Heart right ventricle (tissue), 16 donors: ENCODE results near the gene PDHX. TPM values are rescaled to one million over a fixed set of nuclear protein-coding genes. Genes with fewer than 3 reads are reported as not detected.

Experiments used
- ATAC-seq, 8 donors: fragments of 200-7000 bp; cut with Tn5 transposase; one replicate each; pipeline ENCODE4 v1.9.1; 2020; ENCODE audit warnings: mild to moderate bottlenecking in 8 of 8, moderate library complexity in 8 of 8, moderate number of reproducible peaks in 1 of 8
- DNase-seq, 2 donors: peaks; one replicate each; pipeline ENCODE4 v3.0.0-alpha.2; 2020
- H3K27ac ChIP-seq, 10 donors: fragments of 200-600 bp; sonication (generic) in 2 of 10; one replicate each; pipeline versions ENCODE4 v1.5.0 to v1.8.0; 2020 to 2022; ENCODE audit warnings: mild to moderate bottlenecking in 3 of 10
- H3K27me3 ChIP-seq, 7 donors: fragments of 200-600 bp; one replicate each; pipeline ENCODE4 v1.8.0; 2021 to 2022; ENCODE audit warnings: mild to moderate bottlenecking in 2 of 7
- H3K36me3 ChIP-seq, 9 donors: fragments of 200-600 bp; sonication (generic) in 1 of 9; one replicate each; pipeline versions ENCODE4 v1.5.0 to v1.8.0; 2020 to 2022; ENCODE audit warnings: mild to moderate bottlenecking in 2 of 9
- H3K4me1 ChIP-seq, 9 donors: fragments of 200-600 bp; sonication (generic) in 1 of 9; one replicate each; pipeline versions ENCODE4 v1.5.0 to v1.8.0; 2020 to 2022; ENCODE audit warnings: mild to moderate bottlenecking in 4 of 9
- H3K4me3 ChIP-seq, 10 donors: fragments of 200-600 bp; sonication (generic) in 2 of 10; one replicate each; pipeline versions ENCODE4 v1.5.0 to v1.8.0; 2020 to 2022; ENCODE audit warnings: mild to moderate bottlenecking in 7 of 10, moderate library complexity in 2 of 10
- H3K9me3 ChIP-seq, 11 donors: fragments of 200-600 bp in 10 of 11; sonication (generic) in 2 of 11; one replicate each; pipeline versions ENCODE4 v1.5.0 to v1.8.0; 2013 to 2022; ENCODE audit warnings: mild to moderate bottlenecking in 2 of 11, control low read depth in 1 of 11, moderate library complexity in 1 of 11
- CTCF ChIP-seq, 9 donors: fragments of 200-600 bp; sonication (generic) in 2 of 9; IDR thresholded peaks; one replicate each; pipeline versions ENCODE4 v1.5.0 to v1.8.0; 2021 to 2022; ENCODE audit warnings: antibody characterized with exemption in 9 of 9, mild to moderate bottlenecking in 5 of 9, moderate library complexity in 1 of 9
- WGBS, 2 donors: extraction: QIAGEN DNeasy Blood & Tissue Kit; methylation state at CpG; one replicate each; pipeline ENCODE4 v1.1.7; 2013; ENCODE audit warnings: inconsistent platforms in 1 of 2; 5-methylcytosine and 5-hydroxymethylcytosine counted together
- intact Hi-C, 10 donors: fragments of 100-400 bp; cut with DNase I; formaldehyde crosslinking; loops; one replicate each; pipeline versions ENCODE4 v1.11.1 to v1.14.2; 2022
- polyA plus RNA-seq, 2 donors: library from polyadenylated mRNA; stranded (reverse); fragments of 200-250 nt; gene quantifications; one replicate each; pipeline ENCODE4 v1.2.3, GENCODE V29; 2013
- total RNA-seq, 10 donors: library from RNA; stranded (reverse); fragmentation: NEBNext Ultra II Directional in 3 of 10; extraction: Animal tissue kit (Norgen Biotek cat#: 25700) in 3 of 10; gene quantifications; one replicate each; pipeline versions ENCODE4 v1.2.1 to v1.2.4, GENCODE V29; 2021 to 2023
- donor health status: Arrhythmogenic right ventricular cardiomyopathy.
- donor health status: ischemic (EF 13 %, LVEDD 7.1; RV severe dilation, severe dysfunction).
- donor health status: healthy with polysubstance abuse.
- donor health status: DM: no; HTN: yes; CAD: no.
- donor health status: DM: no; HTN: no; CAD: no.
- donor health status: ischemic (EF 25% LVEDD 6.9; RV normal size, moderate dysfunction).
- donor health status: ischemic (EF 25% LVEDD 5.7; RV mildly dilated, moderate dysfunction).
- donor health status: healthy.
- donor health status: DM: yes; HTN: yes; CAD: no.
- donor health status: Ischemic cardiomyopathy.
- donor health status: ischemic (EF 35%, LVEDD 5.7; RV mildly dilated, moderate dysfunction).
- donor health status: nonischemic (EF 11% LVEDD 7.7; RV severe dilation, severe dysfunction).
- donor health status: DM: yes; HTN: yes; CAD: no.
- donor health status: PGD.
- donor health status: ischemic (EF 29% LVEDD 5.4; RV normal size, mild dysfunction).
- donor health status: nonischemic (EF 23%, LVEDD 6.1; RV moderate dilation, normal function).

The PDHX gene
- total and polyA plus RNA-seq, 12 donors: 52.7 to 203 (median 171) TPM

GRCh38 chr11:34944692-34945091 is 28.3 kb downstream of the PDHX start:
- WGBS, 2 donors: 94 to 98% methylated on average over 1 of the region's 1 CpG
- Histone ChIP-seq H3K9me3 (peaks cover 0 to 14% (median 3%) of the 10 kb centered on the region in 11 donors), H3K27ac (no peak overlapping the region), H3K36me3 (peaks cover 0 to 29% (median 4%) of the 10 kb centered on the region in 9 donors), H3K27me3 (no peaks in the 10 kb centered on the region), H3K4me1 (peaks cover 0 to 36% (median 9%) of the 10 kb centered on the region in 9 donors), H3K4me3 (no peak overlapping the region)
- TF ChIP-seq CTCF (IDR thresholded peaks at IDR 0.05): no peak
- no peak for ATAC-seq
- intact Hi-C loops: no loop called here
- DNase-seq: no peak

GRCh38 chr11:34948696-34949095 is 32.3 kb downstream of the PDHX start:
- TF ChIP-seq CTCF (IDR thresholded peaks at IDR 0.05): no peak
- Histone ChIP-seq H3K36me3 (peaks cover 0 to 29% (median 0%) of the 10 kb centered on the region in 9 donors), H3K4me1 (peaks cover 0 to 15% (median 9%) of the 10 kb centered on the region in 9 donors), H3K9me3 (peaks cover 0 to 14% (median 3%) of the 10 kb centered on the region in 11 donors), H3K27ac (no peak overlapping the region), H3K27me3 (no peaks in the 10 kb centered on the region), H3K4me3 (no peak overlapping the region)
- intact Hi-C loops: no loop called here
- ATAC-seq (no peak), DNase-seq (no peak)

GRCh38 chr11:34953955-34954354 is 37.5 kb downstream of the PDHX start:
- Histone ChIP-seq H3K4me1 (peaks cover 0 to 4% (median 2%) of the 10 kb centered on the region in 9 donors), H3K27me3 (no peaks in the 10 kb centered on the region), H3K36me3 (peaks cover 0 to 31% (median 4%) of the 10 kb centered on the region in 9 donors), H3K27ac (no peak overlapping the region), H3K4me3 (no peak overlapping the region), H3K9me3 (no peaks in the 10 kb centered on the region)
- DNase-seq: no peak
- TF ChIP-seq CTCF (IDR thresholded peaks at IDR 0.05): no peak
- 92 to 99% methylated on average over 1 of the region's 1 CpG for WGBS, 2 donors
- intact Hi-C loops: no loop called here
- ATAC-seq: no peak

GRCh38 chr11:34957206-34957605 is 40.8 kb downstream of the PDHX start:
- ATAC-seq (no peak), DNase-seq (no peak)
- H3K4me1 ChIP-seq: peaks cover 0 to 15% (median 0%) of the 10 kb centered on the region in 9 donors
- H3K4me3 ChIP-seq: no peak overlapping the region
- no peaks in the 10 kb centered on the region for H3K9me3 ChIP-seq
- 95 to 97% methylated on average over 5 of the region's 5 CpGs for WGBS, 2 donors
- TF ChIP-seq CTCF (IDR thresholded peaks at IDR 0.05): no peak
- intact Hi-C loops: no loop called here
- H3K27ac ChIP-seq: no peak overlapping the region
- H3K36me3 ChIP-seq: peaks cover 0 to 57% (median 4%) of the 10 kb centered on the region in 9 donors
- no peaks in the 10 kb centered on the region for H3K27me3 ChIP-seq
